Left lung (tissue), 10 donors: ENCODE results near the gene BRD3. TPM values are rescaled to one million over a fixed set of nuclear protein-coding genes. Genes with fewer than 3 reads are reported as not detected.
A peak's percentile ranks its signal among the peaks of the same experiment; 100 is the strongest.
"Not testable (repeated sequence)": the region's sequence is repeated elsewhere in the genome, so short reads cannot be mapped to it uniquely, and the experiment has no call there.

Experiments
- ATAC-seq: fragments of 200-7000 bp; cut with Tn5 transposase; one replicate; pipeline ENCODE4 v1.9.1; 2020; ENCODE audit warnings: moderate library complexity
- DNase-seq, 4 donors: peaks; one replicate each; pipeline ENCODE4 v3.0.0-alpha.2; 2013 to 2020
- H3K27ac ChIP-seq, 2 donors: fragments of 200-600 bp; sonication (generic) in 1 of 2; one replicate each; pipeline versions ENCODE4 v1.5.0 to v1.8.0; 2020 to 2021
- H3K27me3 ChIP-seq, 2 donors: fragments of 200-600 bp; sonication (generic) in 1 of 2; one replicate each; pipeline versions ENCODE4 v1.5.0 to v1.8.0; 2020 to 2021
- H3K36me3 ChIP-seq, 2 donors: fragments of 200-600 bp; sonication (generic) in 1 of 2; one replicate each; pipeline versions ENCODE4 v1.5.0 to v1.8.0; 2020 to 2021
- H3K4me1 ChIP-seq, 2 donors: fragments of 200-600 bp; one replicate each; pipeline ENCODE4 v1.8.0; 2021
- H3K4me3 ChIP-seq, 2 donors: fragments of 200-600 bp; sonication (generic) in 1 of 2; one replicate each; pipeline versions ENCODE4 v1.5.0 to v1.8.0; 2020 to 2021; ENCODE audit warnings: mild to moderate bottlenecking in 1 of 2
- H3K9me3 ChIP-seq, 2 donors: fragments of 200-600 bp; sonication (generic) in 1 of 2; one replicate each; pipeline versions ENCODE4 v1.5.0 to v1.8.0; 2020 to 2021
- intact Hi-C, 2 donors: fragments of 100-400 bp; cut with DNase I; formaldehyde crosslinking; loops; one replicate each; pipeline versions ENCODE4 v1.11.2 to v1.14.2; 2022
- polyA plus RNA-seq, 6 donors: library from polyadenylated mRNA; unstranded; fragments of 120-200 nt; gene quantifications; one replicate each; pipeline ENCODE4 v1.2.1, GENCODE V29; 2013; ENCODE audit not compliant: insufficient read length in 6 of 6
- total RNA-seq, 2 donors: library from RNA; stranded (reverse); fragmentation: NEBNext Ultra II Directional; extraction: Animal tissue kit (Norgen Biotek cat#: 25700); gene quantifications; one replicate each; pipeline ENCODE4 v1.2.1, GENCODE V29; 2021
- TF ChIP-seq, protein P1 (sequence below), 2 donors: fragments of 200-600 bp; sonication (generic) in 1 of 2; IDR thresholded peaks; one replicate each; pipeline versions ENCODE4 v1.5.0 to v1.8.0; 2021; ENCODE audit warnings: antibody characterized with exemption in 2 of 2
- donor health status: DM: no; HTN: yes; CAD: no.
- donor health status: DM: no; HTN: no; CAD: no.

BRD3 gene
- total and polyA plus RNA-seq, 8 donors, result 27.0 to 45.8 (median 39.0) TPM

- intact Hi-C loops, result no loop called here
- no peak for ATAC-seq
- Histone ChIP-seq H3K4me3 (no peak overlapping the region), H3K36me3 (no peaks in the 10 kb centered on the region), H3K9me3 (peaks cover 0 to 4% of the 10 kb centered on the region in 2 donors), H3K27me3 (peaks cover 0 to 4% of the 10 kb centered on the region in 2 donors), H3K4me1 (no peaks in the 10 kb centered on the region), H3K27ac (no peak overlapping the region)
- DNase-seq, result no peak
- TF ChIP-seq, protein P1, sequence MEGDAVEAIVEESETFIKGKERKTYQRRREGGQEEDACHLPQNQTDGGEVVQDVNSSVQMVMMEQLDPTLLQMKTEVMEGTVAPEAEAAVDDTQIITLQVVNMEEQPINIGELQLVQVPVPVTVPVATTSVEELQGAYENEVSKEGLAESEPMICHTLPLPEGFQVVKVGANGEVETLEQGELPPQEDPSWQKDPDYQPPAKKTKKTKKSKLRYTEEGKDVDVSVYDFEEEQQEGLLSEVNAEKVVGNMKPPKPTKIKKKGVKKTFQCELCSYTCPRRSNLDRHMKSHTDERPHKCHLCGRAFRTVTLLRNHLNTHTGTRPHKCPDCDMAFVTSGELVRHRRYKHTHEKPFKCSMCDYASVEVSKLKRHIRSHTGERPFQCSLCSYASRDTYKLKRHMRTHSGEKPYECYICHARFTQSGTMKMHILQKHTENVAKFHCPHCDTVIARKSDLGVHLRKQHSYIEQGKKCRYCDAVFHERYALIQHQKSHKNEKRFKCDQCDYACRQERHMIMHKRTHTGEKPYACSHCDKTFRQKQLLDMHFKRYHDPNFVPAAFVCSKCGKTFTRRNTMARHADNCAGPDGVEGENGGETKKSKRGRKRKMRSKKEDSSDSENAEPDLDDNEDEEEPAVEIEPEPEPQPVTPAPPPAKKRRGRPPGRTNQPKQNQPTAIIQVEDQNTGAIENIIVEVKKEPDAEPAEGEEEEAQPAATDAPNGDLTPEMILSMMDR (IDR thresholded peaks at IDR 0.05), result no peak
These were observed 20.4 kb upstream of the BRD3 start for GRCh38 chr9:134088063-134088725.

- Histone ChIP-seq H3K27me3 (peaks cover 0 to 8% of the 10 kb centered on the region in 2 donors), H3K9me3 (peaks cover 0 to 4% of the 10 kb centered on the region in 2 donors), H3K36me3 (no peaks in the 10 kb centered on the region), H3K27ac (no peak overlapping the region), H3K4me1 (no peaks in the 10 kb centered on the region), H3K4me3 (no peak overlapping the region)
- intact Hi-C loops, result no loop called here
- DNase-seq (no peak), ATAC-seq (no peak)
- TF ChIP-seq, protein P1 (IDR thresholded peaks at IDR 0.05), result no peak
These were observed 17.8 kb upstream of the BRD3 start for GRCh38 chr9:134085674-134086073.

DNA sequence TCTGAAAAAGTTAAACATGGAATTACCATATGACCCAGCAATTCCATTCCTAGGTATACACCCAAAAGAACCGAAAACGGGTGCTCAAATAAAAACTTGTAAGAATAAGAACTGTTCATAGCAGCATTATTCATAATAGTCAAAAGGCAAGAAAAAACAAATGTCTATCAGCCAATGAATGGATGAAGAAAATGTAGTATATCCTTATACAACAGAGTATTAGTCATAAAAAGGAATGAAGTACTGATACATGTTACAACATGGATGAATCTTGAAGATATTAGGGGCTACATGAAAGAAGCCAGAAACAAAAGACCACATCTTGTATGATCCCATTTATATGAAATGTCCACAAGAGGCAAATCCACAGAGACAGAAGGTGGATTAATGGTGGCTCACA is 15.6 kb upstream of the BRD3 start:
- peaks cover 0 to 19% of the 10 kb centered on the region in 2 donors for H3K9me3 ChIP-seq
- DNase-seq (no peak), ATAC-seq (no peak)
- no peaks in the 10 kb centered on the region for H3K4me1 ChIP-seq
- TF ChIP-seq, protein P1 (IDR thresholded peaks at IDR 0.05), result no peak
- no peaks in the 10 kb centered on the region for H3K36me3 ChIP-seq
- no peak overlapping the region for H3K27ac ChIP-seq
- H3K27me3 ChIP-seq, result peaks cover 0 to 8% of the 10 kb centered on the region in 2 donors
- H3K4me3 ChIP-seq, result no peak overlapping the region
- intact Hi-C loops, result no loop called here

- TF ChIP-seq, protein P1 (IDR thresholded peaks at IDR 0.05), result no peak
- Histone ChIP-seq H3K9me3 (peaks cover 0 to 30% of the 10 kb centered on the region in 2 donors), H3K27me3 (no peaks in the 10 kb centered on the region), H3K4me3 (no peak overlapping the region), H3K4me1 (no peaks in the 10 kb centered on the region), H3K27ac (no peak overlapping the region), H3K36me3 (no peaks in the 10 kb centered on the region)
- ATAC-seq (no peak), DNase-seq (no peak)
- intact Hi-C loops, result no loop called here
These were observed 8.8 kb upstream of the BRD3 start for GRCh38 chr9:134076644-134077043.

- not testable (repeated sequence) for H3K36me3 ChIP-seq, H3K4me1 ChIP-seq, ATAC-seq
These were observed 7.9 kb upstream of the BRD3 start for GRCh38 chr9:134075689-134076088.

DNA sequence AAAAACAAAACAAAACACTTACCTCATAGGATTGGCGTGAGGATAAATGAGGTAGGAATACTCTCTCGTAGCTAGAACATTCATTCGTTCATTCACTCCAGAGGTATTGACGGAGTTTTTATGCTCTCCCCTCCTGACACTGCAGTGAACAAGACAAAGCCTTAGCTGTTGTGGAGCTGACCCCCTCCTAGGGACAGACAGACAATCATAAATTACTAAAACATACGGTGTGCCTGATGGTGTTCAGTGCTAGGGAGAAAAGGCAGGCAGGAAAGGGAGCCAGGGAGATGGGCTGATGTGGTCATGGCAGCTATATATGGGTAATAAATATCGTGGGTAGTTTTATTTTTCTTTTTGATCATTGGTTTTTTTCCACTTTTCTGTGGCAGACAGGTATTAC is 5.7 kb upstream of the BRD3 start:
- H3K4me1 ChIP-seq, result peaks cover 0 to 4% of the 10 kb centered on the region in 2 donors
- H3K27ac ChIP-seq, result no peak overlapping the region
- peaks cover 0 to 14% of the 10 kb centered on the region in 2 donors for H3K9me3 ChIP-seq
- intact Hi-C loops, result no loop called here
- no peak overlapping the region for H3K4me3 ChIP-seq
- peaks cover 0 to 25% of the 10 kb centered on the region in 2 donors for H3K27me3 ChIP-seq
- TF ChIP-seq, protein P1 (IDR thresholded peaks at IDR 0.05), result no peak
- ATAC-seq (no peak), DNase-seq (no peak)
- no peaks in the 10 kb centered on the region for H3K36me3 ChIP-seq

More at GRCh38 chr9:134075689-134076088, 7.9 kb upstream of the BRD3 start:
- peaks cover 0 to 30% of the 10 kb centered on the region in 2 donors for H3K9me3 ChIP-seq
- H3K27ac ChIP-seq, intact Hi-C loops, H3K27me3 ChIP-seq, H3K4me3 ChIP-seq: not testable (repeated sequence)
- peak in 1 of 4 donors; percentile 70 for DNase-seq

DNA sequence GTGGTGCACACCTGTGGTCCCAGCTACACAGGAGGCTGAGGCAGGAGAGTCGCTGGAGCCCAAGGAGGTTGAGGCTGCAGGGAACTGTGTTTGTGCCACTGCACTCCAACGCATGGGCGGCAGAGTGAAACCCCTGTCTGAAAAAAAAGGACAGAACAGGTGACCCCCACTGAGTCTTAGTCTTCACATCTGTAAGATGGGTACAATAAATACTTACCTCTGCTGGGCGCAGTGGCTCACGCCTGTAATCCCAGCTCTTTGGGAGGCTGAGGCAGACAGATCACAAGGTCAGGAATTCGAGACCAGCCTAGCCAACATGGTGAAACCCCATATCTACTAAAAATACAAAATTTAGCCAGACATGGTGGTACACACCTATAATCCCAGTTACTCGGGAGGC is 4.9 kb upstream of the BRD3 start:
- H3K4me1 ChIP-seq, intact Hi-C loops, ATAC-seq, H3K4me3 ChIP-seq, H3K36me3 ChIP-seq, H3K27ac ChIP-seq, DNase-seq: not testable (repeated sequence)
- H3K27me3 ChIP-seq, result peaks cover 0 to 25% of the 10 kb centered on the region in 2 donors
- H3K9me3 ChIP-seq, result peaks cover 0 to 14% of the 10 kb centered on the region in 2 donors
